Coronary artery (tissue), 2 donors: ENCODE measurements around the gene DEPDC7.

Experiments
- DNase-seq: peaks from one replicate; pipeline ENCODE4 v3.0.0-alpha.2; 2017; ENCODE audit warnings: low spot score
- H3K27ac ChIP-seq, 2 donors: fragments of 200-600 bp; sonication (generic); one replicate each; pipeline ENCODE4 v1.5.1; 2016 to 2019
- H3K4me3 ChIP-seq: fragments of 200-600 bp; sonication (generic); 2 replicates; pipeline ENCODE4 v1.5.1; 2016; ENCODE audit warnings: mild to moderate bottlenecking, moderate library complexity
- TF ChIP-seq, protein P1 (sequence below): fragments of 200-600 bp; sonication (generic); IDR thresholded peaks from one replicate; pipeline ENCODE4 v1.5.1; 2019; ENCODE audit warnings: antibody characterized with exemption

The DEPDC7 gene

DNA sequence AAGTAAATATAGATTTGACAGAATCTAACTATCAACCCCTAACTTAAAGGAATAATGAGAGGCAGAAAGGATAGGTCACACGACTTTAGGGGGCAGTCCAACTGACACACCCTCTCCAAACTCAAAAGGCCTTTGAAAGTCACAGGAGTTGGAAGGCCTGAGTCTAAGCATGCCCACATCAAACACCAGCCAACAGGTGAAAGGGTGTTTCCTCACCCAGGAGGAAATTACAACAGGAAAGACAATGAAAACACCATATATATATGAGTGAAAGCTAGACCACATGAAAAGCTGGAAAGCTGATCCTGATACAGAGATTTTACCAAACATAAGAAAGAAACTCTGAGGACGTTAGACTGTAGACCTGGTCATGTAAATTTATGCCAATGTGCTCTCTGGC is 10.5 kb upstream of the DEPDC7 start:
- Histone ChIP-seq H3K4me3 (no peak overlapping the region), H3K27ac (no peak overlapping the region)
- DNase-seq, result no peak
- TF ChIP-seq, protein P1, sequence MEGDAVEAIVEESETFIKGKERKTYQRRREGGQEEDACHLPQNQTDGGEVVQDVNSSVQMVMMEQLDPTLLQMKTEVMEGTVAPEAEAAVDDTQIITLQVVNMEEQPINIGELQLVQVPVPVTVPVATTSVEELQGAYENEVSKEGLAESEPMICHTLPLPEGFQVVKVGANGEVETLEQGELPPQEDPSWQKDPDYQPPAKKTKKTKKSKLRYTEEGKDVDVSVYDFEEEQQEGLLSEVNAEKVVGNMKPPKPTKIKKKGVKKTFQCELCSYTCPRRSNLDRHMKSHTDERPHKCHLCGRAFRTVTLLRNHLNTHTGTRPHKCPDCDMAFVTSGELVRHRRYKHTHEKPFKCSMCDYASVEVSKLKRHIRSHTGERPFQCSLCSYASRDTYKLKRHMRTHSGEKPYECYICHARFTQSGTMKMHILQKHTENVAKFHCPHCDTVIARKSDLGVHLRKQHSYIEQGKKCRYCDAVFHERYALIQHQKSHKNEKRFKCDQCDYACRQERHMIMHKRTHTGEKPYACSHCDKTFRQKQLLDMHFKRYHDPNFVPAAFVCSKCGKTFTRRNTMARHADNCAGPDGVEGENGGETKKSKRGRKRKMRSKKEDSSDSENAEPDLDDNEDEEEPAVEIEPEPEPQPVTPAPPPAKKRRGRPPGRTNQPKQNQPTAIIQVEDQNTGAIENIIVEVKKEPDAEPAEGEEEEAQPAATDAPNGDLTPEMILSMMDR, result no peak

DNA sequence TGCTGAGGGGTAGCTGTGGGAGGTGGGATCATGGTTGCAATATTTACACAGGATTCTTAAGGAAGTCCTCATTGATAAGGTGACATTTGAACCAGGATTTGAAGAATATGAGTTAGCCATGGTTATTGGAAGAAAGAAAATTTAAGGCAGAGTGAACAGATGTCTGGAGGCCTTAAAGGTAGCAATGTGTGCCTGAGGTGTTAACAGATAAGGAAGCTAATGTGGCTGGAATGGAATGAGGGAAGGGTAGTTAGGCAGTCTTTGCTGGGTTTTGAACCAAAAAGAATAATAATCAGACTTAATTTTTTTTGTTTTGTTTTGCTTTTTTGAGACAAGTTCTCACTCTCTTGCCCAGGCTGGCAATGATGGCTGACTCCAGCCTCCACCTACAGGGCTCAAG is 9.7 kb upstream of the DEPDC7 start:
- no peak overlapping the region for H3K27ac ChIP-seq
- no peak for DNase-seq
- TF ChIP-seq, protein P1, result no peak
- H3K4me3 ChIP-seq, result no peak overlapping the region

DNA sequence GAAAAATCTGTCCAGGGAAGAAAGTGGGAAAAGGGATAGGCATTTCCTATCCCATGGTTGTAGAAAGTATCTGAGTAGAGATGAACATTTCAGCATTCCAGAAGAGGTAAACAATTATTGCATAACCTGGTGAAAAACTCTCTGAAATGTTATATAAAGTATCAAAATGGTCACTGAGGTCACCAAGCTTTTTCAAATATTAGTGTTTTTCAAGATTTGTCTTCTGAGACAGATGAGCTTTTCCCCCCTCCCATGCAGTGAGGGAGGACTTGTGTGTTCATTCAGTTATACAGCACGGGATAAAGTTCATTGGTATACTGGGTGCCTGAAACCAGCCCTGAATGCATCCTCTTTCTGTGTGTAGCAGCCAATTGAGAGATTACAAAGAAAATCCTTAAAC is 1.9 kb upstream of the DEPDC7 start:
- Histone ChIP-seq H3K4me3 (no peak overlapping the region), H3K27ac (no peak overlapping the region)
- TF ChIP-seq, protein P1, result no peak
- no peak for DNase-seq

DNA sequence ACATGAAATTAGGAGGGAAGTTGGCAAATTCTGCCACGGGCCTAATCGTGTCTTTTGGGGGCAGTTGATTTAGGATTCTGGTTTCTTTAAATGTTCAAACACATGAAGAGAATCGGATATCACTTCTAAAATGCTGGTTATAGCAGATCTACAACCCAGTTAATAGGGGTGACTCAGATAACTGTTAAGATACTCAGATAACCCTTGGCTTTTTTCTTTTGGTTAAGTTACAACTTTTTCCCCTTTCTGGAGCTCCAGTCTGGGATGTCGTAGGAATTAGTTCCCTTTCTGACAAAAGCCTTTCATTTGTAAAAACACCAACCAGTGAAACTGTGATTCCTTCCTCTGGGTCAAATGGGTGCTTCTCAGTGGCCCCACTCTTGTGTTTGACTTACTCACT is 976 bp downstream of the DEPDC7 start:
- TF ChIP-seq, protein P1, result no peak

DNA sequence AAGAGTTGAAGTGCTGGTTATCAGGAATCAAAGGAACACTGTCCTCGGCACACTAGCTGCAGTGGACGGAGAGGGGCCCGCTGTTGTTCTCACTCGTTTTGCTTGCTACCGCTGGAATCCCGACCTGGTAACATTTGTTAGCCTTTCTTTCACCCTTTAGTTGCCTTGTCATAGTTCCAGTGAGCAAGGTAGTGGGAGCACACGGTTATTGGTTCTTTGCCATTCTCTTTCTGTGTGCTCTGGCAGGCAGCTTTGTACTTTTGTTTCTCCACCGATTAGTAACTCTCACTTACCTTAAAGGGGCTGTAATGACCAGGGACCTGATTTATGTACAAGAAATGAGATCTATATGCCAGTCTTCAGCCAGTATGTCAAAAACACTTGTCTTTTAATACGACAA is 1.8 kb downstream of the DEPDC7 start:
- H3K27ac ChIP-seq, result no peak overlapping the region
- TF ChIP-seq, protein P1, result no peak
- no peak for DNase-seq
- no peak overlapping the region for H3K4me3 ChIP-seq

More for the DNA sequence above, 976 bp downstream of the DEPDC7 start:
- Histone ChIP-seq H3K27ac (no peak overlapping the region), H3K4me3 (peak overlapping the region; percentile 84)
- no peak for DNase-seq

DNA sequence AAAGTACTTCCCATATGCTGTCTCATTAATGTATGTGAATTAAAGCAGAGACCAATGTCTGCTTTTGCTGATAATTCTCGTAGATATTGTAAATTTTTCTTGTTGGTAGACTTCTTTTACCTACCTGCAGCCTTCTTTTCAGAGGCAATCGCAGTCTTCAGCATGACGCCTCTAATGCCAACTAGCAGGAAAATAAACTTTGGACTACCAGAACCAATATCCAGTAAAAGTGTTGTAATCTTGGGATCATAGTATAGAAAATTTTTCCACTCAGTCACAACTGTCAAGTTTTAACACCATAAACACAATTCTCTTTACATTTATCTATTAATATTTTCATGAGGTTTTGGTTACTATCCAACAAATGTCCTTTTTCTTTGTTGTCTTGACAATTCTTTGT is 2.3 kb downstream of the DEPDC7 start:
- Histone ChIP-seq H3K4me3 (no peak overlapping the region), H3K27ac (no peak overlapping the region)
- no peak for DNase-seq
- TF ChIP-seq, protein P1, result no peak

DNA sequence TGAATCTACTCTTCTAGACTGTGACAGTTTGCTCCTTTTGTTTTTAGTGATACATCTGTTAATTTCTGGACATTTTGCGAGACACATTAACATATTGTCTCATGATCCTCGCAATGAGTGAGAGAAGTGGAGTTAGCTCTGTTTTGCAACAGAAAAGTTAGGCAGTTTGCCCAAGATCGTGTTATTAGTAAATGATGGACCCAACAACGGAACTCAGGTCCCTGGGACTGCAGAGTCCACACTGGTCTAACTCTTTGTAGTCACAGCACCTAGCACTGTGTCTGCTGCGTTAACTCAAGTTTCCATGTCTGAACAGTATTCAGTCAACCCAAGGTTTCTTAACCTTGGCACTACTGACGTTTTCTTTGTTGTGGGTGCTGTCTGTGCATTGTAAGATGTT is 3.2 kb downstream of the DEPDC7 start:
- TF ChIP-seq, protein P1, result no peak
- no peak overlapping the region for H3K4me3 ChIP-seq
- no peak for DNase-seq
- no peak overlapping the region for H3K27ac ChIP-seq
